Karpas-422 (cell line): ENCODE measurements around the gene SLC35F1. TPM values are rescaled to one million over a fixed set of nuclear protein-coding genes. Genes with fewer than 3 reads are reported as not detected.

Experiments
- DNase-seq: peaks from one replicate; pipeline ENCODE4 v3.0.0-alpha.2; 2015
- H2AFZ ChIP-seq: fragments of 200-600 bp; sonication (generic); 2 replicates; pipeline ENCODE4 v1.6.1; 2014; ENCODE audit warnings: antibody characterized with exemption, low read length, mixed read lengths
- H3K27ac ChIP-seq: fragments of 200-600 bp; sonication (generic); 2 replicates; pipeline ENCODE4 v1.5.1; 2014; ENCODE audit warnings: mild to moderate bottlenecking, low read length, moderate library complexity
- H3K27me3 ChIP-seq: fragments of 200-600 bp; sonication (generic); 2 replicates; pipeline ENCODE4 v1.6.1; 2014; ENCODE audit warnings: low read length, mixed read lengths
- H3K36me3 ChIP-seq: fragments of 200-600 bp; sonication (generic); 2 replicates; pipeline ENCODE4 v1.6.1; 2014; ENCODE audit warnings: low read length, mixed read lengths; ENCODE audit not compliant: insufficient read depth
- H3K4me1 ChIP-seq: fragments of 200-600 bp; sonication (generic); 2 replicates; pipeline ENCODE4 v1.6.1; 2014; ENCODE audit warnings: mild to moderate bottlenecking, low read length, mixed read lengths
- H3K4me2 ChIP-seq: fragments of 200-600 bp; sonication (generic); 2 replicates; pipeline ENCODE4 v1.6.1; 2014; ENCODE audit warnings: low read length, low read depth, mild to moderate bottlenecking; ENCODE audit not compliant: poor library complexity, severe bottlenecking
- H3K4me3 ChIP-seq: fragments of 200-600 bp; sonication (generic); 2 replicates; pipeline ENCODE4 v1.5.1; 2014; ENCODE audit warnings: mild to moderate bottlenecking, antibody characterized with exemption, low read length, mixed read lengths
- H3K79me2 ChIP-seq: fragments of 200-600 bp; sonication (generic); 2 replicates; pipeline ENCODE4 v1.6.1; 2014; ENCODE audit warnings: mild to moderate bottlenecking, low read length, mixed read lengths
- H3K9ac ChIP-seq: fragments of 200-600 bp; sonication (generic); 2 replicates; pipeline ENCODE4 v1.6.0; 2014; ENCODE audit warnings: low read length
- H3K9me2 ChIP-seq: fragments of 200-600 bp; sonication (generic), shearing (Covaris generic); replicated peaks from 2 replicates; pipeline ENCODE4 v1.6.0; 2014; ENCODE audit warnings: mild to moderate bottlenecking, low read length, moderate library complexity; ENCODE audit not compliant: insufficient read depth
- H3K9me3 ChIP-seq: fragments of 300-700, 200-600 bp; sonication (generic); 2 replicates; pipeline ENCODE4 v1.6.1; 2014; ENCODE audit warnings: low read length, mixed read lengths
- H4K20me1 ChIP-seq: fragments of 200-600 bp; sonication (generic); 2 replicates; pipeline ENCODE4 v1.6.1; 2014; ENCODE audit warnings: mild to moderate bottlenecking, antibody characterized with exemption, low read length, low read depth; ENCODE audit not compliant: insufficient read depth
- total RNA-seq: library from RNA; depleted of rRNA; stranded (reverse); fragments of >200 nt; shearing (Covaris generic); gene quantifications from 2 replicates; pipeline ENCODE4 v1.2.3, GENCODE V29; 2014; ENCODE audit warnings: low replicate concordance

The SLC35F1 gene
- total RNA-seq, 1 experiment from 2014 or later: not detected

GRCh38 chr6:117907601-117908245, 659 bp downstream of the SLC35F1 start:
- H2AFZ ChIP-seq: no peak overlapping the region
- no peaks in the 10 kb centered on the region for H4K20me1 ChIP-seq
- no peaks in the 10 kb centered on the region for H3K79me2 ChIP-seq
- H3K4me1 ChIP-seq: no peaks in the 10 kb centered on the region
- no peak for DNase-seq
- no peak overlapping the region for H3K4me2 ChIP-seq
- H3K36me3 ChIP-seq: no peaks in the 10 kb centered on the region
- no peak overlapping the region for H3K4me3 ChIP-seq
- H3K9ac ChIP-seq: no peak overlapping the region
- no peaks in the 10 kb centered on the region for H3K27me3 ChIP-seq
- no peak overlapping the region for H3K27ac ChIP-seq
- H3K9me2 ChIP-seq: no peaks in the 10 kb centered on the region
- no peaks in the 10 kb centered on the region; the same call in 1 of the 2 replicates for H3K9me3 ChIP-seq

- Histone ChIP-seq H3K79me2 (no peaks in the 10 kb centered on the region), H2AFZ (no peak overlapping the region), H3K36me3 (no peaks in the 10 kb centered on the region), H3K9ac (no peak overlapping the region), H3K27me3 (no peaks in the 10 kb centered on the region), H3K4me1 (no peaks in the 10 kb centered on the region), H3K27ac (no peak overlapping the region), H4K20me1 (no peaks in the 10 kb centered on the region), H3K9me3 (no peaks in the 10 kb centered on the region; the same call in 1 of the 2 replicates), H3K4me2 (no peak overlapping the region), H3K4me3 (no peak overlapping the region), H3K9me2 (no peaks in the 10 kb centered on the region)
- DNase-seq: no peak
Measured at GRCh38 chr6:117908246-117909068, 1.4 kb downstream of the SLC35F1 start.

- Histone ChIP-seq H4K20me1 (no peaks in the 10 kb centered on the region), H2AFZ (no peak overlapping the region), H3K27ac (no peak overlapping the region), H3K4me3 (no peak overlapping the region), H3K9ac (no peak overlapping the region), H3K4me1 (no peaks in the 10 kb centered on the region), H3K4me2 (no peak overlapping the region), H3K36me3 (no peaks in the 10 kb centered on the region), H3K27me3 (no peaks in the 10 kb centered on the region), H3K9me3 (no peaks in the 10 kb centered on the region; the same call in 1 of the 2 replicates), H3K9me2 (no peaks in the 10 kb centered on the region), H3K79me2 (no peaks in the 10 kb centered on the region)
- no peak for DNase-seq
Measured at GRCh38 chr6:117909638-117910037, 2.6 kb downstream of the SLC35F1 start.

DNA sequence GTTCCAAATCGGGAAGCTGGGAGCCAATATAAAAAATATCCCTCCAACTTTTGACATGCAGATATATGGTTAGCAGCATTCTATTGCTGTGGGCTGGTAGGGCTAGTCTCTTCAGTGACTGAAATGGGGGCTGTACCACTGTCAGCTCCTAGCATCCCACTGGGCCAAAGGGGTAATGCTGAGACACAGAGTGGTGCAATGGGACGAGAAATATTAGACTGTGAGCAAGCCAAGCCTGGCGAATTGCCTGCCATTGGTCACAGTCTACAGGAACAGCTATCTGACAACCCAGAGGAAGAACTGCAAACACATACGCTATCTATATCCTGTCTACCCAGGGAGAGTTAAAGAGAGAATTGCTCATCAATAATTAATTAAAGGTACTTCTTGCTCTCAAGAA, 3.5 kb downstream of the SLC35F1 start:
- Histone ChIP-seq H3K9ac (no peak overlapping the region), H2AFZ (no peak overlapping the region), H3K79me2 (no peaks in the 10 kb centered on the region), H4K20me1 (no peaks in the 10 kb centered on the region), H3K9me2 (no peaks in the 10 kb centered on the region), H3K9me3 (no peaks in the 10 kb centered on the region; the same call in 1 of the 2 replicates), H3K4me1 (no peaks in the 10 kb centered on the region), H3K27me3 (no peaks in the 10 kb centered on the region), H3K4me3 (no peak overlapping the region), H3K36me3 (no peaks in the 10 kb centered on the region), H3K27ac (no peak overlapping the region), H3K4me2 (no peak overlapping the region)
- no peak for DNase-seq

- no peak overlapping the region for H3K4me3 ChIP-seq
- H3K9me3 ChIP-seq: no peaks in the 10 kb centered on the region; the same call in 1 of the 2 replicates
- H2AFZ ChIP-seq: no peak overlapping the region
- H3K4me1 ChIP-seq: no peaks in the 10 kb centered on the region
- H3K9me2 ChIP-seq: no peaks in the 10 kb centered on the region
- no peaks in the 10 kb centered on the region for H4K20me1 ChIP-seq
- H3K4me2 ChIP-seq: no peak overlapping the region
- no peaks in the 10 kb centered on the region for H3K79me2 ChIP-seq
- H3K27ac ChIP-seq: no peak overlapping the region
- no peak overlapping the region for H3K9ac ChIP-seq
- no peak for DNase-seq
- no peaks in the 10 kb centered on the region for H3K36me3 ChIP-seq
- no peaks in the 10 kb centered on the region for H3K27me3 ChIP-seq
Measured at GRCh38 chr6:117911150-117911549, 4.1 kb downstream of the SLC35F1 start.

DNA sequence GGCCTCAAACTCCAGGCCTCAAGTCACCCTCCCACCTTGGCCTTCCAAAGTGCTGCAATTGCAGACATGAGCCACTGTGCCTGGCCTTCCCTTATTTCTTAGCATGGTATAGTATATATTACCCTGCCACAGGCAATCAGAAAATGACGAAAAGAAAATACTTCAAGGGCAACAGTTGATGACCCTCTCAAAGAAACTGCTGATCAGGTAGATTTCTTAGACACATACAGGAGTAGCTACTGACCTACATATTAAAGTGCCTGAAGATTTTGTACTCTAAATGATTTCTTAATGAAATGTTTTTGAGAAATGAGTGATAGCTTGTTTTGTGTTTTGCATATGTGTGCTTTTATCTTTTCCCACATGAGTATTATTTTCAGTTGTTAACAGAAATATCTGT, 4.6 kb downstream of the SLC35F1 start:
- H2AFZ ChIP-seq: no peak overlapping the region
- H3K4me2 ChIP-seq: no peak overlapping the region
- no peaks in the 10 kb centered on the region for H3K36me3 ChIP-seq
- DNase-seq: no peak
- H3K9ac ChIP-seq: no peak overlapping the region
- no peaks in the 10 kb centered on the region for H3K4me1 ChIP-seq
- H3K79me2 ChIP-seq: no peaks in the 10 kb centered on the region
- H4K20me1 ChIP-seq: no peaks in the 10 kb centered on the region
- H3K9me2 ChIP-seq: no peaks in the 10 kb centered on the region
- no peaks in the 10 kb centered on the region for H3K27me3 ChIP-seq
- no peaks in the 10 kb centered on the region; the same call in 1 of the 2 replicates for H3K9me3 ChIP-seq
- no peak overlapping the region for H3K27ac ChIP-seq
- no peak overlapping the region for H3K4me3 ChIP-seq

GRCh38 chr6:117915846-117916245, 8.8 kb downstream of the SLC35F1 start:
- H3K9ac ChIP-seq: no peak overlapping the region
- no peaks in the 10 kb centered on the region for H3K36me3 ChIP-seq
- H3K4me3 ChIP-seq: no peak overlapping the region
- no peak for DNase-seq
- H4K20me1 ChIP-seq: no peaks in the 10 kb centered on the region
- H3K27ac ChIP-seq: no peak overlapping the region
- no peaks in the 10 kb centered on the region for H3K4me1 ChIP-seq
- no peaks in the 10 kb centered on the region for H3K27me3 ChIP-seq
- H3K9me3 ChIP-seq: no peaks in the 10 kb centered on the region
- H3K4me2 ChIP-seq: no peak overlapping the region
- H3K79me2 ChIP-seq: no peaks in the 10 kb centered on the region
- H3K9me2 ChIP-seq: no peaks in the 10 kb centered on the region
- no peak overlapping the region for H2AFZ ChIP-seq

DNA sequence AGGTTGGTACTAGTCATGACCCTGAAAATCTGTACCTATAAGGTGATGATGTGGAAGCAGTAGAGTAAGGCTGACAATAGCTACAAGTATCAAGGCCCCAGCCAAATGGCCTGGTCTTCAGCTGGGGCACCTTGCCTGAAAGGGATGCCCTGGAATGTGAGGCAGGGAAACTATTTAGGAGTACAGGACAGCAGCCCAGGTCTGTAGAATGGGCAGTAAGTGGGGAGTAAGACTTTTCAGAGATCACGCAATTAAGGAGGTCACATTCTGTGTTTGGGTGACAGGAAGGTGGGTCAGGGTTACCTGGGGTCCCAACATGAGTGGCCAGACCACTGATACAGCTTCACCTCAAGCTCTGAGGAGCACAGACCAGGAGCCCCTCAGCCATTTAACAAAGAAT, 9.4 kb downstream of the SLC35F1 start:
- no peak overlapping the region for H3K4me2 ChIP-seq
- H3K9me3 ChIP-seq: no peaks in the 10 kb centered on the region
- no peaks in the 10 kb centered on the region for H4K20me1 ChIP-seq
- H3K9ac ChIP-seq: no peak overlapping the region
- H3K79me2 ChIP-seq: no peaks in the 10 kb centered on the region
- H3K27me3 ChIP-seq: no peaks in the 10 kb centered on the region
- no peaks in the 10 kb centered on the region for H3K4me1 ChIP-seq
- H3K4me3 ChIP-seq: no peak overlapping the region
- no peaks in the 10 kb centered on the region for H3K9me2 ChIP-seq
- H3K36me3 ChIP-seq: no peaks in the 10 kb centered on the region
- H3K27ac ChIP-seq: no peak overlapping the region
- DNase-seq: no peak
- no peak overlapping the region for H2AFZ ChIP-seq
